ENCODE data around the gene WDR70.
A peak's percentile ranks its signal among the peaks of the same experiment; 100 is the strongest.
"Not testable (repeated sequence)": the region's sequence is repeated elsewhere in the genome, so short reads cannot be mapped to it uniquely, and the experiment has no call there.

Gene WDR70

GRCh38 chr5:37640088-37640487 lies 261.0 kb downstream of the WDR70 start:
- no peak for DNase-seq (ENCODE audit: low spot score)

- DNase-seq (ENCODE audit: low spot score): no peak
These were observed 262.8 kb downstream of the WDR70 start for GRCh38 chr5:37641933-37642332.

GRCh38 chr5:37645707-37646106 lies 266.6 kb downstream of the WDR70 start:
- no peak for DNase-seq (ENCODE audit: low spot score)

GRCh38 chr5:37654566-37654965 lies 275.4 kb downstream of the WDR70 start:
- DNase-seq (ENCODE audit: low spot score): not testable (repeated sequence)

GRCh38 chr5:37657046-37657445 lies 277.9 kb downstream of the WDR70 start:
- no peak for DNase-seq (ENCODE audit: low spot score)

- DNase-seq (ENCODE audit: low spot score): no peak
These were observed 279.3 kb downstream of the WDR70 start for GRCh38 chr5:37658440-37658839.

GRCh38 chr5:37660319-37660718 lies 281.2 kb downstream of the WDR70 start:
- no peak for DNase-seq (ENCODE audit: low spot score)

GRCh38 chr5:37661227-37661920 lies 282.3 kb downstream of the WDR70 start:
- no peak for DNase-seq (ENCODE audit: low spot score)

- no peak for DNase-seq (ENCODE audit: low spot score)
These were observed 282.8 kb downstream of the WDR70 start for GRCh38 chr5:37661951-37662350.

GRCh38 chr5:37662362-37662761 lies 283.2 kb downstream of the WDR70 start:
- DNase-seq (ENCODE audit: low spot score): no peak

- DNase-seq (ENCODE audit: low spot score): no peak
These were observed 283.8 kb downstream of the WDR70 start for GRCh38 chr5:37662789-37663485.

GRCh38 chr5:37663538-37663937 lies 284.4 kb downstream of the WDR70 start:
- no peak for DNase-seq (ENCODE audit: low spot score)

- no peak for DNase-seq (ENCODE audit: low spot score)
These were observed 285.4 kb downstream of the WDR70 start for GRCh38 chr5:37664551-37664950.

- DNase-seq (ENCODE audit: low spot score): no peak
These were observed 286.2 kb downstream of the WDR70 start for GRCh38 chr5:37665272-37665671.

- no peak for DNase-seq (ENCODE audit: low spot score)
These were observed 286.8 kb downstream of the WDR70 start for GRCh38 chr5:37665889-37666288.

- DNase-seq (ENCODE audit: low spot score): no peak
These were observed 288.3 kb downstream of the WDR70 start for GRCh38 chr5:37667430-37667829.

GRCh38 chr5:37667846-37668245 lies 288.7 kb downstream of the WDR70 start:
- DNase-seq (ENCODE audit: low spot score): no peak

- no peak for DNase-seq (ENCODE audit: low spot score)
These were observed 289.5 kb downstream of the WDR70 start for GRCh38 chr5:37668524-37669047.

- peak; percentile 4 for DNase-seq (ENCODE audit: low spot score)
These were observed 293.0 kb downstream of the WDR70 start for GRCh38 chr5:37672118-37672588.

GRCh38 chr5:37674361-37674760 lies 295.2 kb downstream of the WDR70 start:
- not testable (repeated sequence) for DNase-seq (ENCODE audit: low spot score)

- DNase-seq (ENCODE audit: low spot score): not testable (repeated sequence)
These were observed 300.2 kb downstream of the WDR70 start for GRCh38 chr5:37679326-37679725.

GRCh38 chr5:37679903-37680302 lies 300.8 kb downstream of the WDR70 start:
- DNase-seq (ENCODE audit: low spot score): not testable (repeated sequence)

- no peak for DNase-seq (ENCODE audit: low spot score)
These were observed 304.0 kb downstream of the WDR70 start for GRCh38 chr5:37683072-37683471.
